Cerebellar cortex (tissue), 1 donor: ENCODE results near the gene EIF2B5.
"Not testable (repeated sequence)": the region's sequence is repeated elsewhere in the genome, so short reads cannot be mapped to it uniquely, and the experiment has no call there.

Experiments
- DNase-seq: peaks from one replicate; pipeline ENCODE4 v3.0.0-alpha.2; 2015; ENCODE audit warnings: low spot score

The EIF2B5 gene

DNA sequence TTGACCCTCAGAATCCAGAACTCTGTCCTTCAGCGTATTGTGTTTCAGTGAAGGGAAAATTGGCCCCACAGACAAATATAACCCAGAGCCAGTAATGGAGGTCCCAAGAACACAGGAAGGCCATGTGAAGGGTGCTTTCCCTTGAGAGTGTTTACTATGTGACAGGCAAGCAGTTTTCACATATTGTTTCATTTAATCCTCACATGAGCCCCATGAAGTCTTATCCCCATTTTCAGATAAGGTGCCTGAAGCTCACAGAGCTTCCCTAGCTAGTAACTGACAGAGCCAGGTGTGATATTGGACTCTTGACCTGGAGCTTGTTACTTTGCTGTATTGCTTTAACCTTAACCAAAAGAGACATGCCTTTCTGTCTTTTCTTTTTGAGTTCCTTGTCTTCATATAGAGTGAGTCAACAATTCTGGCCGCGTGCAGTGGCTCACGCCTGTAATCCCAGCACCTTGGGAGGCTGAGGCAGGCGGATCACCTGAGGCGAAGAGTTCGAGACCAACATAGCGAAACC lies 10.7 kb downstream of the EIF2B5 start:
- DNase-seq = no peak

DNA sequence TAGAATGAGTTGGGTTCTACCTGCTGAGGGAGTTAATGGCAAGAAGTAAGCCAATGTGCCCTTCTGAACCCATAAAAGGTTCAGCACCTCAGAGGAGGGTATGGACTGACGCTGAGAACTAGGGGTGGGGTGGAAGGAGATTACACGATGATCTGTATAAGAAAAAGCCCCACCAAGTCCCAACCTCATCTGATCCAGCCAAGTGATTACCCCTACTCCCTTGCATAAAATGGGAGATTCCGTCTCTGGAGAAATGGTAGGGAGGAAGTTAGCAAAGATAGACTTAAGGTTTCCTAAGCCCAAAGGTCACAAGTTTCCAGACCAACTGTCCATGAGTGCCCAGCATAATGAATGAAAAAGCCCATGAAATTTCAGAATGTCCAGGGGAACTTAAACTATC lies 12.9 kb downstream of the EIF2B5 start:
- no peak for DNase-seq

DNA sequence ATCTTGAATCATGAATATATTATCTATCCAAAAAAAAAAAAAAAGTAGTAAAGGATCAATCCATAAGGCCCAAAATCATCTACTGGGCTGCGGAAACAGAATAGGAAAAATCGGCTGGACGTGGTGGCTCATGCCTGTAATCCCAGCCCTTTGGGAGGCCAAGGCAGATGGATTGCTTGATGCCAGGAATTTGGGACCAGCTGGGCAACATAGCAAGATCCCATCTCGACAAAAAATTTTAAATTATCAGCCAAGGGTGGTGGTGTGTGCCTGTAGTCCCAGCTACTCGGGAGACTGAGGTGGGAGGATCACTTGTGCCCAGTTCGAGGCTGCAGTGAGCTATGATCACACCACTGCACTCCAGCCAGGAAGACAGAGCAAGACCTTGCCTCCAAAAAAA lies 14.0 kb downstream of the EIF2B5 start:
- DNase-seq = no peak

DNA sequence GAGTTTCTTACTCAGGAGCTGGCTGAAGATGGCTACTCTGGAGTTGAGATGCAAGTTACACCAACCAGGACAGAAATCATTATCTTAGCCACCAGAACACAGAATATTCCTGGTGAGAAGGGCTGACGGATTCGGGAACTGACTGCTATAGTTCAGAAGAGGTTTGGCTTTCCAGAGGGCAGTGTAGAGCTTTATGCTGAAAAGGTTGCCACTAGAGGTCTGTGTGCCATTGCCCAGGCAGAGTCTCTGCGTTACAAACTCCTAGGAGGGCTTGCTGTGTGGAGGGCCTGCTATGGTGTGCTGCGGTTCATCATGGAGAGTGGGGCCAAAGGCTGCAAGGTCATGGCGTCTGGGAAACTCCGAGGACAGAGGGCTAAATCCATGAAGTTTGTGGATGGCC lies 14.6 kb downstream of the EIF2B5 start:
- not testable (repeated sequence) for DNase-seq

DNA sequence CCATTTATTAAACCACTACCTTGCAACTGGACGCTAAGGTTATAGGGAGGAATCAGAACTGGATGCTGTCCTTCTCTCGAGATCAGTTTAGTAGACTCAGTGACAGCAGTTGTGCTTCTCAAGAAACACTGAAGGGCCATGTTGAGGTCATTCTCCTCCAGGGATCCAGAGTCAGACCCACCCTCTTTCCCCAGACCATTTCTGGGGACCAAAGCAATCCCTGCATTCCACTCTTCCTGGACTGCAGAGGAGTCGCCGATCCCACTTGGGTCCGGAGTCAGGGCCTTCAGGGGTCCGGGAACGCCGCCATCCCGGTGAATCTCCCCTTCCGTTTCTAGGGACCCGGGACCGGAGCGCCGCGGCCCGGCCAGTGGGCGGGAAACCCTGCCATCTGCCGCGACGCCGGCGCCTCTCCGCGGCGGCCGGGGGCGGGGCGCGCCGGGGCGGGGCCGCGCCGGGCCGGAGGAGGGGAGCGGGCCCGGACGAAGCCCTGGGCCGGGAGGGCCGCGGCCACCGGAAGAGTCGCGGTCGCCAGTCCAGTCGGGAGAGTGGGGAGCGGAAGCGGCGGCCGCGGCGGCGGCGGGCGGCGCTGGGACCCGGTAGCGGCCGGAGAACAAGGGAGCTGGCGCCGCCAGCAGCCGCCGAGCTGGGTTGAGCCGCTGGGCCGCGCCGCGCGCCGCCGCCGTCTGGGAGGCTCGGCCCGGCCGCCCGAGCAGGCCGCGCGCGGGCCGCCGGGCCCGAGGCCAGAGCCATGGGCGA lies 19.9 kb downstream of the EIF2B5 start, which contains the start of gene DVL3:
DVL3 (plus strand) TSS at position 493 of the 759 bp plus-strand sequence; CDS start at position 752, 259 bp downstream.
- DNase-seq = peak; percentile 67

DNA sequence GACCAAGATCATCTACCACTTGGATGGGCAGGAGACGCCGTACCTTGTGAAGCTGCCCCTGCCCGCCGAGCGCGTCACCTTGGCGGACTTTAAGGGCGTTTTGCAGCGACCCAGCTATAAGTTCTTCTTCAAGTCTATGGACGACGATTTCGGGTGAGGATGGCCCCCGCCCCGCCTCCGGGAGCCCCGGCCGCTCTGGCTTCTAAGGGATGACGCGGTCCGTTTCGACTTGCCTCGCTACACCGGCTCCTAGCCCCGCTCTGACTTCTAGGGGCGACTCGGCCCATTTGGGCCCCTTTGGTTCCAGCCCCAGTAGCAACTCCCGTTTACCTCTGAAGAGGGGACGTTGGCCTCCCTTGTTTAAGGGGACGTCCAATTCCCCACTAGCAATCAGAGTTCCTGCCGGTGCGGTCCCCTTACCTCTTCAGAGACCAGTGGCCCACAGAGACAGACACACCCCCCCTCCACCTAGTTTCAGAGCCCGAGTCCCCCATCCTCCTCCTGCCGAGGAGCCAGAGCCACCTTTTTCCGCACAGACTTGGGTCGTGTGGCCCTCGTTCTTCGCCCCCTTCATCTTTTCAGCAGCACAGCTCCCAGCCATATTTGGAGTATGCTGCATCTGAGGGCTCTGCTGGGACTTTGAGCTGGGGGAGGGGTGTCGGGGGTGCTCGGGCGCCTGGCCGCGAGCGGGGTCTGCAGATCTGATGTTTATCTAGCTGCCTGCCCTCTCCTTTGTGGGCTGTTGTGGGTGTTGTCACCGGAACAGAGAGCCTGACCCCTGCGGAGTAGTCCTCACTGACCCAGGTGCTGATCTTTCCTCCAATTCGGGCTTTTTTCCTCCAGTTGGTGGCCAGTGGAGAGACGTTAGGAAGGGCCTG lies 20.7 kb downstream of the EIF2B5 start:
- no peak for DNase-seq

DNA sequence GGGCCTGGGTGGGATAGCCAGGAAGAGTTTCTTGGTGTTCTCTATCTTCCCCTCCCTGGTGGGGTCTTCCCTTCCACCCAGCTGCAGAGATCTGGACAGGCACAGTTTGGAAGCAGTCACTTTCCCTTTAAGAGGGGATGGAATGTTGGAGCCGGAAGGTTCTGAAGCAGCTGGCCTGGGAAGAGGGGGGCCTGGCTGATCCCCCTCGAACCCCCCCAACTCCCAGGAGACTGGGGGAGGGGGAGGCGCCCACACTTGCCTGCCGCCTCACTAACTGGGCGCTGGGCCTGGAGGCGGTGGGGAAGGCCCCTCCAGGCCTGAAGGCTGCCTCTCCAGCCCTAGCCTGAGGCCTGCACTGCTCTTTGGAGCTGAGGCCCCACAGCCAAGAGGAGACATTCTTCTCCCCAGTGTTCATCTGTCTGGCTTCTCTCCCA lies 21.4 kb downstream of the EIF2B5 start:
- no peak for DNase-seq

DNA sequence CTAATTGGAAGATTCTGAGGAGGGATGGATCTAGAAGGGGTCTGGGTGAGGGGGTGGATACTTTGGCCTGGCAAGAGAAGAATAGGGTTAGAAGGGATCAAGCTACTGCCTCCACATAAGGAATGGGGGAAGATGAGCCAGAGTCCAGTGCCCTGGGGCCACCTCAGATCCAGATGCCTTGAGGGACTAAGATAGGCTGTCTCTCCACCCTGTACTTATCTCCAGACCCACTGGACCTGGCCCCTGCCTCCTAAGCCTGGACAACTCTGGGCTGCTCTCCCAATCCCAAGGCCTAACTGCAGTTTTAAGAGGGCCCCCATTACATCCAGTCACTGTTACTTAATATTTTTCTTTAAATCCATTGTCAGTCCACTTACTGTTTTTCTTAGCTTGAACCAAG lies 22.0 kb downstream of the EIF2B5 start:
- DNase-seq = no peak

DNA sequence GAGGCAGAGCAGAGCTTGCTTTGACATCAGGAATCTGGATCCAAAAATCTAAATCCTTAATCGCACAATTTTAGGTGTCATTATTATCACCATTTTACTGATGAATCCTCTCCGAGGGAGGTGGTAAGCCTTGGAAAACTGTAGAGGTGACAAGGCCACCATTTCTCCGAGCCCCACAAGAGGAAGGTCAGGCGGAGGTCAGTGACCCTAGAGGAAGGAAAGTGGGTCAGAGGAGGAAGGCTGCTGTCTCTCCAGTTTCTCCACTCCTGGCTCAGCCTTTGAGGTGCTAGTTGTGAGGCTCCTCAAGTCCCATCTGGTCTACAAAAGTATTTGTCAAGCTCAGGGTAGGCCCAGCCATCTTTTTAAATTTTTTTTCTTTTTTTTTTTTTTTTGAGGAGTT lies 23.2 kb downstream of the EIF2B5 start:
- DNase-seq = no peak

DNA sequence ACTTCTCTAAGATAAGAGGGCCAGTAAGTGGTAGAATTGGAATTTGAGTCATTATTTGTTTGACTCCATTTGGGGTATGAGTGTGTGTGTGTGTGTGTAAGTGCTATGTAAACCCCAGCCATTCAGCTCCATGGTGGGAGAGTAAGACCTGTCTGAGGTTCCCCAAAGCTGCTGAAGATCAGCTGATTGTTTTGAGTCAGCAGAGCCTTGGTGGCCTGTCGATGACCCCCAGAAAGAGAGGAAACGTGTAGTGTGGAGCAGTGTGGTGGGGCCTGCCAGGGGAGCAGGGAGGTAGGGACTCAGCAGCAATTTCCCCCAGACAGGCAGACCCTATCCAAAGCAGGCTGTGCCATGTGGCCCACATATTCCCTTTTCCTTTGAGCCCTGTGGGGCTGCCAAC lies 25.3 kb downstream of the EIF2B5 start:
- no peak for DNase-seq

DNA sequence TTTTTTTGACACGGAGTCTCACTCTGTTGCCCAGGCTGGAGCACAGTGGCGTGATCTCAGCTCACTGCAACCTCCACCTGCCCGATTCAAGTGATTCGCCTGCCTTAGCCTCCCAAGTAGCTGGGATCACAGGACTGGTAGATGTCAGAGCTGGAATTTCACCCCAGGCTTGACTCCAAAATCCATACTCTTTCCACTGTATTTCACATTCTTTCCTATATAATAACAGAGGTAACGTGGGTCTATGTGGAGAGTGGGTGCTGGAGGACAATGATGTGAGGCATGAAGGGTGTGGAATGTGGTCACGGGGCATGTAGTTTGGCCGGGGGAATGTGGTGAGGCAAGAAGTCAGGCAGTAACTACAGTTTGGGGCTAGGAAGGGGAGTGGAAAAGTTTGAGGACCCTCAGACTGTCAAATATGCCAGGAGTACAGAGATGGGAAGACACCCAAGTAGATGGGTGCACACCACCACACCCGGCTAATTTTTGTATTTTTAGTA lies 27.5 kb downstream of the EIF2B5 start:
- not testable (repeated sequence) for DNase-seq

DNA sequence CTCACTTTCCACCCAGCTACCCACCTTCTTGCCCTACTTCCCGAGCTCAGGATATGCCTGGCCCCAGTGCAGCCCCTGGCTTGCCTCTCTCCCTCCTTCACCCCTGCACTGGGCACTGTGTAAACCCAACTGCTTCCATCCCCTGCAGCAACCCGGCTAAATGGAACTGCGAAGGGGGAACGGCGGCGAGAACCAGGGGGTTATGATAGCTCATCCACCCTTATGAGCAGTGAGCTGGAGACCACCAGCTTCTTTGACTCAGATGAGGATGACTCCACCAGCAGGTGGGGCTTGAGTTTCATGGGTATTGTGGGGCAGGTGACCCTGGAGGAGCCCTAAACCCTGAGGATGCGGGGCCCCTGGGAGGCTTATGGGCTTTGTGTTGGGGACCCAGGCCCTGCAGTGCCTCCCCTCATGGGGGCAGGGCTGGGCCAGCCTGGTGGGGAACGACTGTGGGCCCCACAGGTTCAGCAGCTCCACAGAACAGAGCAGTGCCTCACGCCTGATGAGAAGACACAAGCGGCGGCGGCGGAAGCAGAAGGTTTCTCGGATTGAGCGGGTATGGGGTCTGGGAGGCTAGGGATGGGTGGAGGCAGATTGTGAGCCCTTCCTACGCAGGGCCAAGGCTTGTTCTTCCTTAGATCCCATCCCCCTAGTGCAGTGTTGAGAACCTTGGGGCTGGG lies 29.6 kb downstream of the EIF2B5 start:
- DNase-seq = no peak

DNA sequence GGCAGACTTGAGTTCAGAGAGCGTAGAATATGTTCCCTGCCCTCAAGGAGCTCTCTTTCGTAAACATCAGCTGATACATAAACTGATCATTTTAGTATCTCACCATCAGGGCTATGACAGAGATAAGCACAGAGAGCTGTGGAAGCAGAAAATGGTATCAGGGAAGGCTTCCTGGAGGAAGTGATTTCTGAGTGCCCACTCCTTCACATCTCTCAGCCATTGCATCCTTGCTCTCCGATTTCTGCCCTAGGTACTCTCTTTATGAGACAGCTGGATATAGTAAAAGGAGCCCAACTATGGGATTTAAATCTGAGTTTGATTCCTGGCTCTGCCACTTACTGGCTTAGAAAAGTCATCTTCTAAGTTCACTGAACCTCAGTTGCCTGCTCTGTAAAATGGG lies 30.4 kb downstream of the EIF2B5 start:
- DNase-seq = no peak

DNA sequence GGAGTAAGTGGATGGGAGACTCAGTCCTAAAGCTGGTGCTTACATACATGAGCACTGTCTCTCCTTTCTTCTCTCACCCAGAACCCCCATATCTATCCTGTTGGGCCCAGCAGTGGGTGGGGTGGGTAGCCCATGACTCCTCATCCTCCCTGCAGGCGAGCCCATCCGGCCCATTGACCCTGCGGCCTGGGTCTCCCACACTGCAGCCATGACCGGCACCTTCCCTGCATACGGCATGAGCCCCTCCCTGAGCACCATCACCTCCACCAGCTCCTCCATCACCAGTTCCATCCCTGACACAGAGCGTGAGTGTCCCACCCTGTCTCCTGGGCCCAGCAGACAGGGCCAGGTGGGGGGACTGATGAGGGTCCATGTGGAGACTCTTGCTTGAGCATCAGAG lies 31.5 kb downstream of the EIF2B5 start:
- DNase-seq = no peak

DNA sequence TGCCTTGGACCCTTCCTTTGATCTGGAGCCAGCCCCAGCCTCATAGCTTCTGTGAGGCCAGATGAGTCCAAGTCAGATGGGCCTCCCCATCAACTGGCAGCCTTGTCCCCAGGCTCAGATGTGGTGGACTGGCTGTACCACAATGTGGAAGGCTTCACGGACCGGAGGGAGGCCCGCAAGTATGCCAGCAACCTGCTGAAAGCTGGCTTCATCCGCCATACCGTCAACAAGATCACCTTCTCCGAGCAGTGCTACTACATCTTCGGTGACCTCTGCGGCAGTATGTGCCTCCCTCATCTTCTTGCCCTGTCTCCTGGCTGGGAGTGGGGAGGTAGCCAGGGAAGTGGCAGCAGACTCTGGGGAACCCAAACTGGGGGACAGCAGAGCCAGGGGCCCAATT lies 32.6 kb downstream of the EIF2B5 start:
- no peak for DNase-seq

DNA sequence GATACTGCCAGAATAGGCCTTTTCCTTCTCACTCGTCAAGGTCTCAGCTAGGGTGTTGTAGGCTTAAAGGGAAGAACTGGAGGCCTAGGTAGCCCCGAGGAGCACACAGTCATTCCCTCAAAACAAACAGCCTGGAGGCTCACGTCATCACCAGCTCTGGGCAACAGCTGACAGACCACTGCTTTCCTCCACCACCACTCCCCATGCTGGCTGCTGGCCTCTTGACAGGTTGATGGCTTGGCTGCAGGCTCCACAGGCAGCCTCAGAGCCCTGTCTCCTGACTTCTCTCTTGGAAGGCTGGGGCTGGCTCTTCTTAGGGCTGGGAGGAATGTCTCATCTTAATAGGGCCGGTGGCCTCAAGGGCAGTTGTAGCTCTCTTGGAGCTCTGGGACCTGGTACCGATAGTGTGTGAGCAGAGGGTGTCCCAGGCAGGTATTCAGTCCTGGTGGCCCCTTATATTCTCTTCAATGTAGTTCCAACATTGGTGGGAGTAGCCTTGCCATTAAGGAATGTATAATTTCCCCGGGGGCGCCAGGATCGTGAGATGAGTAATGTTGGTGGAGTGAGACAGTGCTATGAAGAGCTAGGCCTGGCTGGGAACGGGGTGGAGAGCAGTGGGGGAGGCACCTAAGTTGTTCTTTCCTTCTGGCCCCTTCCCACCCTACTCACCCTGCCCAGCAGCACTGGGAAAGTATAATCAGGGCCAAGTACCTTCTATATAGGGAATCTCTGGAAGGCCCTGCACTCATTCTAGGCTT lies 33.4 kb downstream of the EIF2B5 start:
- DNase-seq = no peak

DNA sequence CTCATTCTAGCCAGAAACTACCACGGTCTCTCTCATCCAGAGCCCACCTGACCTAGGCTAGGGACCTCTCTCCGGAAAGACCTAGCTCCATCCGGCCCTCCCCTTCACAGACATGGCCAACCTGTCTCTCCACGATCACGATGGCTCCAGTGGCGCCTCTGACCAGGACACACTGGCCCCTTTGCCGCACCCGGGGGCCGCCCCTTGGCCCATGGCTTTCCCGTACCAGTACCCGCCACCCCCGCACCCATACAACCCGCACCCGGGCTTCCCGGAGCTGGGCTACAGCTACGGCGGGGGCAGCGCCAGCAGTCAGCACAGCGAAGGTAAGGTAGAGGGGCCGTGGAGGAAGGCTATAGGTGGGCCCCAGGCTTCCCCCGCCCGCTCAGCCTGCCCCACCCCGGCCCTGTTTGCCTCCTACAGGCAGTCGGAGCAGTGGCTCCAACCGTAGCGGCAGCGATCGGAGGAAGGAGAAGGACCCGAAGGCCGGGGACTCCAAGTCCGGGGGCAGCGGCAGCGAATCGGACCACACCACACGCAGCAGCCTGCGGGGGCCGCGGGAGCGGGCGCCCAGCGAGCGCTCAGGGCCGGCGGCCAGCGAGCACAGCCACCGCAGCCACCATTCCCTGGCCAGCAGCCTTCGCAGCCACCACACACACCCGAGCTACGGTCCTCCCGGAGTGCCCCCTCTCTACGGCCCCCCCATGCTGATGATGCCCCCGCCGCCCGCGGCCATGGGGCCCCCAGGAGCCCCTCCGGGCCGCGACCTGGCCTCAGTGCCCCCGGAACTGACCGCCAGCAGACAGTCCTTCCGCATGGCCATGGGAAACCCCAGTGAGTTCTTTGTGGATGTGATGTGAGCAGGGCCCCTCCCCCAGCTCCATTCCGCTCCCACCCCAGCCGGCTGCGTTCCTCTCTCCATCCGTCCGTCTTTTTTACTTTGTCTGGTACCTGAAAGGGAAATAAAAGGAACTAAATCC lies 35.0 kb downstream of the EIF2B5 start:
- DNase-seq = no peak

DNA sequence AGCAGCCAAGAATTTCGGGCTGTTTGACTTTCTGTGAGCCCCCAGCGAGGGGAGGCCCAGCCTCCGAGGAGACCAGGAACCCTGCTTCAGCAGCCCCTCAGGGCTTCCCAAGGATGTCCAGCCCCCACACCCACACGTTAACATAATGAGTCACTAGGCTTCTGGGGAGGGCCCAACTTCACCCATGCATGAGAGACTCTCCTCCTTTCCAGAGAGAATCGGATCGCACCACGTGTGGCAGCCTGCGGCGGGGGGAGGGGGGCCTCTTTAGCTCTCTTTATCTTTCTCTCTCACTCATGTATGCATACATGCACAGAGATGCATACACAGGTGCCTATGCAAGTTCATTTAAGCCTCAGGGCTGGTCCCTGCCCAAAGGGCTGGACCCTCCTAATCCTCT lies 36.4 kb downstream of the EIF2B5 start:
- no peak for DNase-seq

DNA sequence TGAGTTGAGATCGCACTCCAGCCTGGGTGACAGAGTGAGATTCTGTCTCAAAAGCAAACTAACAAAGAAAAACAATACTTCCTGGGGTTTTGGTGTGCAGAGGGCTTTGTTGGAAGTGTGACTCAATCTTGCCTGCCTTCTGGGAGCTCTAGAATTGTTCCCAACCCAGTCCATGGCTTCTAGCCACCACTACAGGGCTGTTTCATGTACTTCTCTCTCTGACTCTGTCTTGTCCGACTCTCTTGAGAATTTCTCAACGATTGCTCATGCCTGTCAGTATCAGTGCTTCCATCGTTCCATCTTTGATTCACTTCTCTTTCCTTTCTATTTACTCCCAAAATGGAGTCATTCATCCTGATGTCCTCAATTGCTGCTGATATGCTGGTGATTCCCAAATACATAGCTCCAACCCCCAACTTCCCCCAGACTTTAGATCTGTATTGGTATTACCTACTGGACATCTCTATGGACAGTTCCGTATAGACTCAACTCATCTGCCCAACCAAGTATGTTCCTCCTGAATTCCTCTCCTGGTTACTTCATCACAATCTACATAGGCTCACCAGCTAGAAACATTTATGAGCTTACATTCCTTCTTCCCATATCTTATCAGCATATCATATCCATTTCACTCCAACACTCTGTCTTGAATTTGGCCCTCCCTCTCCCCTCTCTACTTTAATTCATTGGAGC lies 37.7 kb downstream of the EIF2B5 start:
- no peak for DNase-seq

DNA sequence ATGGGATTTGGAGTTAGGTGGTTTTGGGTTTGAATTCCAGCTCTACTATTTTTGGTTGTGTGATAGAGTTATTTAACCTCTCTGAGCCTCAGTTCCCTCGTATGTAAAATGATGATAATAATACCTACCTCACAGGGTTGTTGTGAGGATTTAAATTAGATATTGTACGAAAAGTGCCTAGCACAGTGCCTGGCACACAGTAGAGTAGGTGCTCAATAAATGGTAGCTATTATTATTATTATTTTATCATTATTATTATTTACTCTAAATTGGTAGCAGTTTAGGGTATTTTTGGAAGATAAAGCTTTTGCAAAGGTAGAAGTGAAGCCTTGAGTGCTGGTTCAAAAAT lies 38.2 kb downstream of the EIF2B5 start:
- DNase-seq = no peak
